Activated T-cell treated with anti-CD3 and anti-CD28 coated beads for 24 hours (primary cell): ENCODE measurements around the gene SYNDIG1.

Source experiments
- DNase-seq: peaks from one replicate; pipeline ENCODE4 v3.0.0-alpha.2; 2020; ENCODE audit warnings: low read depth

Gene SYNDIG1

GRCh38 chr20:24638591-24639548, 169.4 kb downstream of the SYNDIG1 start:
- DNase-seq: no peak

GRCh38 chr20:24640276-24640675, 170.8 kb downstream of the SYNDIG1 start:
- no peak for DNase-seq

- DNase-seq: no peak
Observed at GRCh38 chr20:24640686-24641085, 171.3 kb downstream of the SYNDIG1 start.

- no peak for DNase-seq
Observed at GRCh38 chr20:24643731-24644626, 174.6 kb downstream of the SYNDIG1 start.

- DNase-seq: no peak
Observed at GRCh38 chr20:24646321-24646720, 176.9 kb downstream of the SYNDIG1 start.

GRCh38 chr20:24647713-24648112, 178.3 kb downstream of the SYNDIG1 start:
- no peak for DNase-seq

- no peak for DNase-seq
Observed at GRCh38 chr20:24648481-24648880, 179.1 kb downstream of the SYNDIG1 start.

- DNase-seq: no peak
Observed at GRCh38 chr20:24648919-24649318, 179.5 kb downstream of the SYNDIG1 start.

GRCh38 chr20:24649787-24650490, 180.5 kb downstream of the SYNDIG1 start:
- no peak for DNase-seq

- no peak for DNase-seq
Observed at GRCh38 chr20:24651171-24651975, 181.9 kb downstream of the SYNDIG1 start.

- DNase-seq: no peak
Observed at GRCh38 chr20:24651976-24652345, 182.5 kb downstream of the SYNDIG1 start.

- DNase-seq: no peak
Observed at GRCh38 chr20:24653306-24653705, 183.9 kb downstream of the SYNDIG1 start.

- DNase-seq: no peak
Observed at GRCh38 chr20:24654425-24654824, 185.0 kb downstream of the SYNDIG1 start.

- no peak for DNase-seq
Observed at GRCh38 chr20:24656391-24656790, 187.0 kb downstream of the SYNDIG1 start.

GRCh38 chr20:24657196-24657595, 187.8 kb downstream of the SYNDIG1 start:
- DNase-seq: no peak

GRCh38 chr20:24657878-24658620, 188.6 kb downstream of the SYNDIG1 start:
- no peak for DNase-seq

- no peak for DNase-seq
Observed at GRCh38 chr20:24658920-24659660, 189.7 kb downstream of the SYNDIG1 start.

- DNase-seq: no peak
Observed at GRCh38 chr20:24659835-24660234, 190.4 kb downstream of the SYNDIG1 start.

GRCh38 chr20:24660651-24661050, 191.2 kb downstream of the SYNDIG1 start:
- no peak for DNase-seq

GRCh38 chr20:24661255-24661654, 191.8 kb downstream of the SYNDIG1 start:
- DNase-seq: no peak
